T-cell (primary cell): ENCODE measurements around the gene ARHGAP9. TPM values are rescaled to one million over a fixed set of nuclear protein-coding genes. Genes with fewer than 3 reads are reported as not detected.

Source experiments
- ATAC-seq, 4 experiments: fragments of 200-7000 bp in 3 of 4; fragments of 150-1000 bp in 1 of 4; cut with Tn5 transposase; replicated peaks in 1 of 4; 1 replicate in 3 of 4; 2 replicates in 1 of 4; pipeline ENCODE4 v1.10.0; 2021; ENCODE audit warnings: moderate library complexity in 3 of 4, mild to moderate bottlenecking in 2 of 4, moderate number of reproducible peaks in 1 of 4
- CTCF ChIA-PET, 2 donors: fragments of 300-600 bp; sonication (Branson Sonifier 250); formaldehyde crosslinking; loops; one replicate each; lab custom pipeline; 2022; ENCODE audit warnings: antibody characterized with exemption in 2 of 2; lab: Charles Lee
- POLR2A ChIA-PET, 2 donors: fragments of 300-600 bp; sonication (Branson Sonifier 250); formaldehyde crosslinking; loops; one replicate each; lab custom pipeline; 2022; ENCODE audit warnings: antibody characterized with exemption in 2 of 2; lab: Charles Lee
- DNase-seq, 35 experiments: peaks; one replicate each; pipeline versions ENCODE4 v3.0.0 to v3.0.0-alpha.2; 2013 to 2023
- H3K27ac ChIP-seq: one replicate; pipeline ENCODE4 v1.5.1; 2013; ENCODE audit warnings: low read length
- H3K27me3 ChIP-seq, 2 experiments: replicated peaks in 1 of 2; 1 replicate in 1 of 2; 2 replicates in 1 of 2; pipeline versions ENCODE4 v1.6.1 to v1.7.0; 2013; ENCODE audit warnings: low read length in 1 of 2, mixed read lengths in 1 of 2; ENCODE audit not compliant: control insufficient read depth in 2 of 2, insufficient read depth in 2 of 2; ENCODE audit errors: extremely low read depth in 1 of 2
- H3K36me3 ChIP-seq, 2 donors: 1 replicate in 1 of 2; 2 replicates in 1 of 2; pipeline versions ENCODE4 v1.6.1 to v1.7.0; 2013; ENCODE audit warnings: low read length in 1 of 2; ENCODE audit not compliant: control insufficient read depth in 2 of 2, insufficient read depth in 1 of 2; ENCODE audit errors: extremely low read depth in 1 of 2
- H3K4me1 ChIP-seq, 2 experiments: 1 replicate in 1 of 2; 2 replicates in 1 of 2; pipeline versions ENCODE4 v1.6.1 to v1.7.0; 2013; ENCODE audit warnings: low read length in 2 of 2, mixed read lengths in 1 of 2; ENCODE audit not compliant: insufficient read depth in 2 of 2, control insufficient read depth in 1 of 2; ENCODE audit errors: extremely low read depth in 1 of 2
- H3K4me3 ChIP-seq, 2 donors: 1 replicate in 1 of 2; 2 replicates in 1 of 2; pipeline versions ENCODE4 v1.5.1 to v1.7.0; 2013; ENCODE audit warnings: mild to moderate bottlenecking in 2 of 2, low read length in 1 of 2, moderate library complexity in 1 of 2; ENCODE audit not compliant: control insufficient read depth in 1 of 2; ENCODE audit errors: extremely low read depth in 1 of 2
- H3K9me3 ChIP-seq: 2 replicates; pipeline ENCODE4 v1.7.0; 2013
- H3K27ac Mint-ChIP-seq, 2 donors: one replicate each; pipeline ENCODE4 v1.8.0; 2020 to 2021; ENCODE audit warnings: mild to moderate bottlenecking in 2 of 2, mixed read lengths in 2 of 2
- H3K27me3 Mint-ChIP-seq, 2 donors: one replicate each; pipeline ENCODE4 v1.8.0; 2021 to 2022; ENCODE audit warnings: mixed read lengths in 2 of 2
- H3K36me3 Mint-ChIP-seq: one replicate; pipeline ENCODE4 v1.8.0; 2021; ENCODE audit warnings: mixed read lengths
- H3K4me1 Mint-ChIP-seq, 3 donors: one replicate each; pipeline ENCODE4 v1.8.0; 2020 to 2022; ENCODE audit warnings: mixed read lengths in 3 of 3, mild to moderate bottlenecking in 1 of 3
- H3K4me3 Mint-ChIP-seq, 3 donors: one replicate each; pipeline ENCODE4 v1.8.0; 2020 to 2022; ENCODE audit warnings: mild to moderate bottlenecking in 3 of 3, mixed read lengths in 3 of 3, moderate library complexity in 3 of 3
- H3K9me3 Mint-ChIP-seq, 3 donors: one replicate each; pipeline ENCODE4 v1.8.0; 2020 to 2022; ENCODE audit warnings: mixed read lengths in 3 of 3
- WGBS: methylation state at CpG from one replicate; pipeline ENCODE4 v1.1.5; 2013; ENCODE audit warnings: missing lambda C conversion rate; ENCODE audit not compliant: insufficient coverage; 5-methylcytosine and 5-hydroxymethylcytosine counted together
- total RNA-seq, 35 experiments: library from RNA in 6 of 35; stranded (reverse) in 6 of 35; fragments of 120-200 nt in 1 of 35; gene quantifications; one replicate each; pipeline versions ENCODE4 v1.2.1 to v1.2.4 and lab custom pipeline; 2013 to 2026

ARHGAP9 gene
- total RNA-seq, 5 donors from 2014 or later (not counting 1 experiment from before 2014, with no cell fraction given), result 198 to 413 (median 243) TPM

GRCh38 chr12:57476993-57477709 lies 2.5 kb downstream of the ARHGAP9 start:
- no peaks in the 10 kb centered on the region for H3K27me3 Mint-ChIP-seq
- peaks cover 75 to 92% (median 89%) of the 10 kb centered on the region in 3 donors for H3K4me1 Mint-ChIP-seq
- peak overlapping the region; percentile 83 to 91 for H3K4me3 ChIP-seq
- 0% methylated on average over 10 of the region's 15 CpGs for WGBS
- peak overlapping the region; percentile 98 for H3K27ac Mint-ChIP-seq
- ChIA-PET POLR2A (interaction anchor here in 1 of 2 donors (1.0 to 1.4 kb wide), 3 partner anchors 40 to 464 kb away, joined by 3 to 6 read pairs (median 6); partner anchors contain the start of genes ATP23 and DDIT3), CTCF (interaction anchor here (0.6 to 1.9 kb wide), 13 partner anchors 9 to 166 kb away, joined by 3 to 53 read pairs (median 4); partner anchors contain the start of genes DCTN2 (in 1 of the 2), DDIT3 (in 1 of the 2) and GLI1 (in 1 of the 2))
- DNase-seq, result peak in 3 of 35 experiments; percentile 34 to 51 (median 40)
- H3K27ac ChIP-seq, result peak overlapping the region; percentile 98
- no peaks in the 10 kb centered on the region for H3K9me3 ChIP-seq
- H3K36me3 Mint-ChIP-seq, result peaks cover 34% of the 10 kb centered on the region
- peaks cover 8 to 32% of the 10 kb centered on the region in 2 donors for H3K36me3 ChIP-seq
- peak overlapping the region; percentile 98 to 99 (median 98) for H3K4me3 Mint-ChIP-seq
- H3K4me1 ChIP-seq, result peaks cover 28 to 93% of the 10 kb centered on the region in 2 experiments
- H3K9me3 Mint-ChIP-seq, result no peaks in the 10 kb centered on the region
- peak; percentile 24 to 31 (median 26) for ATAC-seq
- no peaks in the 10 kb centered on the region for H3K27me3 ChIP-seq

- H3K9me3 ChIP-seq, result no peaks in the 10 kb centered on the region
- ATAC-seq (peak; percentile 21 to 41 (median 23)), DNase-seq (peak; percentile 55 to 80 (median 71))
- H3K36me3 Mint-ChIP-seq, result peaks cover 38% of the 10 kb centered on the region
- H3K4me1 ChIP-seq, result peaks cover 28 to 93% of the 10 kb centered on the region in 2 experiments
- peak overlapping the region; percentile 98 for H3K27ac ChIP-seq
- no peaks in the 10 kb centered on the region for H3K27me3 ChIP-seq
- no peaks in the 10 kb centered on the region for H3K27me3 Mint-ChIP-seq
- CTCF ChIA-PET, result interaction anchor here (0.6 to 1.9 kb wide), 9 partner anchors 11 to 146 kb away, joined by 3 to 53 read pairs (median 3); partner anchors contain the start of genes DCTN2 (in 1 of the 2), DDIT3 (in 1 of the 2) and GLI1 (in 1 of the 2)
- H3K4me1 Mint-ChIP-seq, result peaks cover 71 to 92% (median 89%) of the 10 kb centered on the region in 3 donors
- WGBS, result 0% methylated on average over 5 of the region's 29 CpGs
- peak overlapping the region; percentile 98 to 99 (median 98) for H3K4me3 Mint-ChIP-seq
- H3K27ac Mint-ChIP-seq, result peak overlapping the region; percentile 98
- H3K4me3 ChIP-seq, result peak overlapping the region; percentile 83 to 91
- POLR2A ChIA-PET, result interaction anchor here in 1 of 2 donors (1.0 to 1.4 kb wide), 3 partner anchors 41 to 465 kb away, joined by 3 to 6 read pairs (median 6); partner anchors contain the start of genes ATP23 and DDIT3
- peaks cover 8 to 40% of the 10 kb centered on the region in 2 donors for H3K36me3 ChIP-seq
- no peaks in the 10 kb centered on the region for H3K9me3 Mint-ChIP-seq
Measured at GRCh38 chr12:57476162-57476992, 3.3 kb downstream of the ARHGAP9 start.

GRCh38 chr12:57475271-57476161 lies 4.2 kb downstream of the ARHGAP9 start:
- H3K9me3 Mint-ChIP-seq, result no peaks in the 10 kb centered on the region
- DNase-seq (no peak), ATAC-seq (no peak)
- Histone ChIP-seq H3K36me3 (peaks cover 13 to 49% of the 10 kb centered on the region in 2 donors), H3K27ac (peak overlapping the region; percentile 98), H3K4me3 (peak overlapping the region; percentile 83 to 91), H3K9me3 (no peaks in the 10 kb centered on the region), H3K4me1 (peaks cover 23 to 93% of the 10 kb centered on the region in 2 experiments), H3K27me3 (no peaks in the 10 kb centered on the region)
- 56% methylated on average over 56 of the region's 84 CpGs for WGBS
- peak overlapping the region; percentile 98 to 99 (median 98) for H3K4me3 Mint-ChIP-seq
- H3K36me3 Mint-ChIP-seq, result peaks cover 38% of the 10 kb centered on the region
- peaks cover 63 to 87% (median 85%) of the 10 kb centered on the region in 3 donors for H3K4me1 Mint-ChIP-seq
- CTCF ChIA-PET, result interaction anchor here (0.5 to 1.9 kb wide), 9 partner anchors 11 to 1184 kb away, joined by 3 to 53 read pairs (median 4); partner anchors contain the start of gene GLI1 (in 1 of the 2)
- H3K27me3 Mint-ChIP-seq, result no peaks in the 10 kb centered on the region
- POLR2A ChIA-PET, result interaction anchor here (0.5 to 1.2 kb wide), 4 partner anchors 10 to 15 kb away, joined by 4 read pairs; no protein-coding TSS in a partner anchor
- peak overlapping the region; percentile 82 to 98 for H3K27ac Mint-ChIP-seq

- H3K36me3 ChIP-seq, result peaks cover 13 to 55% of the 10 kb centered on the region in 2 donors
- Mint-ChIP-seq H3K9me3 (no peaks in the 10 kb centered on the region), H3K4me1 (peaks cover 57 to 81% (median 78%) of the 10 kb centered on the region in 3 donors), H3K27ac (peak overlapping the region; percentile 78 to 89), H3K4me3 (peak overlapping the region; percentile 62 to 79 (median 67)), H3K36me3 (peaks cover 39% of the 10 kb centered on the region), H3K27me3 (no peaks in the 10 kb centered on the region)
- no peak for ATAC-seq
- H3K4me3 ChIP-seq, result no peak overlapping the region
- H3K27me3 ChIP-seq, result no peaks in the 10 kb centered on the region
- ChIA-PET POLR2A (interaction anchor here (0.5 to 1.2 kb wide), 6 partner anchors 9 to 729 kb away, joined by 4 to 8 read pairs (median 4); no protein-coding TSS in a partner anchor), CTCF (interaction anchor here (0.6 to 1.3 kb wide), 5 partner anchors 14 to 54 kb away, joined by 3 to 5 read pairs (median 4); no protein-coding TSS in a partner anchor)
- H3K4me1 ChIP-seq, result peaks cover 21 to 92% of the 10 kb centered on the region in 2 experiments
- no peak for DNase-seq
- 100% methylated on average over 1 of the region's 7 CpGs for WGBS
- no peaks in the 10 kb centered on the region for H3K9me3 ChIP-seq
- peak overlapping the region; percentile 7 for H3K27ac ChIP-seq
Measured at GRCh38 chr12:57474862-57475261, 4.8 kb downstream of the ARHGAP9 start.

- Mint-ChIP-seq H3K36me3 (peaks cover 43% of the 10 kb centered on the region), H3K9me3 (no peaks in the 10 kb centered on the region), H3K4me3 (peak overlapping the region; percentile 62 to 79 (median 67)), H3K27me3 (no peaks in the 10 kb centered on the region), H3K27ac (peak overlapping the region; percentile 78 to 89), H3K4me1 (peaks cover 54 to 80% (median 74%) of the 10 kb centered on the region in 3 donors)
- Histone ChIP-seq H3K27ac (peak overlapping the region; percentile 7), H3K4me3 (no peak overlapping the region), H3K4me1 (peaks cover 18 to 88% of the 10 kb centered on the region in 2 experiments), H3K27me3 (no peaks in the 10 kb centered on the region), H3K9me3 (no peaks in the 10 kb centered on the region), H3K36me3 (peaks cover 16 to 59% of the 10 kb centered on the region in 2 donors)
- no peak for DNase-seq
- ATAC-seq, result no peak
- ChIA-PET POLR2A (interaction anchor here (0.5 to 1.2 kb wide), 4 partner anchors 9 to 729 kb away, joined by 4 to 8 read pairs (median 4); no protein-coding TSS in a partner anchor), CTCF (interaction anchor here in 1 of 2 donors (0.6 to 1.3 kb wide), 4 partner anchors 14 to 54 kb away, joined by 3 to 5 read pairs (median 4); no protein-coding TSS in a partner anchor)
- WGBS, result 100% methylated on average over 3 of the region's 8 CpGs
Measured at GRCh38 chr12:57474430-57474829, 5.2 kb downstream of the ARHGAP9 start.
